NOMO-1 treated with DMSO at 0.1 percent for 48 hours (cell line): ENCODE results near the gene STUB1.
A peak's percentile ranks its signal among the peaks of the same experiment; 100 is the strongest.

ENCODE experiments used
- DNase-seq: peaks from one replicate; lab custom pipeline; 2025; ENCODE audit not compliant: unreplicated experiment; lab: John Stamatoyannopoulos, UW

The STUB1 gene

DNA sequence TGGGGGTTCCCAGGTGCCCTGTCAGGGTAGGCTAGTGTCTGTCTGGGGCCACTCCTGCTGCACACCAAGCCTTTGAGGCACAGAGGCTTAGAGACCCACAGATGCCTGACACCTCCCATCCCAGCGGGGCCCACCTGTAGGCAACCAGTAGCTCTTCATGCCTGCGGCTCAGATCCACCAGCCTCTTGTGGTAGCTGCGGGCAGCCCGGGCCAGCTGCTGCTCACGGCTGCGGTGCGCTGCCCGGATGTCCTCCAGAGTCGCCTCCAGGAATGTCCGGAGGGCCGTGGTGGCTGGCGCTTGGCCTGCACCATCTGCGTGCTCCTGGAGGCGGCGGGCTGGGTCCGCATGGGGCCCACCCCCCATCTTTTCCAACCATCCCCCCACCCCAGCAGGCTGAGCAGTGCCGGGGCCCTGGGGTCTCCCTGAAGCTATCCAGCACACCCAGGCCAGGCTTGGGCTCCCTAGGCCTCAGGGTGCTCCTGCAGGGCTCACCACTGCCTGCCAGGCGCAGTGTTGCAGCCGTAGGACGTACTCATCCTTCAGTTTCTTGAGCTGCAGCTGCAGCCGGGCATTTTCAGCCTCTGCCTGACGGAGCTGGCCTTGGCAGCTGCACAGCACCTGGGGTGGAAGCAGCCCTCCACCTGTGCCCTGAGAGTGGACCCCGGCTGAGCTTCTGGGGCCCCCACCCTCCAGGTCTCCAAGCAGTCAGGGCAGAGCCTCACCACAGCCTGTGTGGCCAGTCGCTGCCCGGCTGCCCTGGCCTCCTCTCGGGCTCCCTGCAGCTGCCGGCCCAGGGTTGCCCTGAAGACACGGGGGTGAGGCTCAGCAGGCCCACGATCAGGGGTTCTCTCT is 44.2 kb downstream of the STUB1 start:
- no peak for DNase-seq

DNA sequence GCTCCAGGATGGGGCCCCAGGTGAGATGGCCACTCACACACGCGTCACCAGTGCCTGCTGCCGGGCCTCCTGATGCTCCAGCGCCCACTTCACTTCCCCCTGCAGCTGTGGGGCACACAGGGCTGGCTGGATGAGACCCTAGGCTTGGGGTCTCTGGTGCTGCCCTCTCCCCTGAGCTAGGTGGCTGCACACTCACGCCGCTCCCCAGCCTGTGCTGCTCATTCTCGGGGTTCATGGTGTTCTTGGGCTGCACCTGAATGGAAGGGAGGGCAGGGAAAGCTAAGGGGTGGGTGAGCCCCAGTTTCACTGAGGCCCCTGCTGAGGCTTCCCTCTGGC is 44.8 kb downstream of the STUB1 start:
- DNase-seq, result no peak

DNA sequence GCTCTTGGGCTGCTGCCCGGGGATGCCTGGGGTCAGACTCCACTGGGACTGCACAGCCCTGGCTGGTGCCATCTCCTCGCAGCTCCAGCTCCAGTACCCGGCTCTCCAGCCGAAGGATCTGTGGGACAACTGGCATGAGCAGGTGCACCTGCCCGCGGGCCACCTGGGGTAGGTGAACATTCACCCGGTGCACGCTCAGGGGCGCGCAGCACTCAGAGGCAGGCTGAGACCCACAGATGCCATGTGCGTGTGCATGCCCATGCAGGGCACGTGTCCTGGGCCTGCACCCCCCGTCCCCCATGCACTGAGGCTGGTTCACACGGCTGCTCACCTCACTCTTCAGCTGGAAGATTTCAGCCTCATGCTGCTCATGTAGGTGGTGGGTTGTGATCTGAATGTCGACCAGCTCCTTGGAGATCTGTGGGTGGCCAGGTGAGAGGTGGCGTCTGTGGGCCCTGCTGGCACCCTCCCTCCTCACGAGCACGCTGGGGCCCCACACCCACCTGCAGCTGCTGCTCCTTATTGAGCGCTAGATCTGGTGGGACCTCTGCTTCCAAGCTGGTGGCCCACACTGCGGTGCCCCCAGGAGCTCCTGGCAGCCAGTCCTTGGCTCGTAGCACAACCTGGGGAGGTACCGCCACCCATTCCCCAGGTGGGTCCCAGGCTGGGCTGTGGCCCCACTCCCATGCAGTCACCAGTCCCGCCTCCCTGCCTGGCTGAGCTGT is 45.4 kb downstream of the STUB1 start:
- no peak for DNase-seq

DNA sequence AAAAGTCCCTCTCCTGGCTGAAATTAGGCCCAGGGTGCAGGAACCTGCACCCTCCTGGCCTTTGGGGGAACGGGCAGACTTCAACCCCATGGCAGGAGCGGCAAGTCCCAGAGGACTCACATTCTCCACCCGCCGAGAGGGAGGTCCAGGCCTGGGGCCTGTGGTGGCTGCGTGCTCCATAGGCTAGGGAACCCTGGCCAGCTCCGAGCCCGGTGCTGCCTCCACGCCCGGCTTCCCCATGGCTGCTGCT is 45.9 kb downstream of the STUB1 start:
- no peak for DNase-seq

DNA sequence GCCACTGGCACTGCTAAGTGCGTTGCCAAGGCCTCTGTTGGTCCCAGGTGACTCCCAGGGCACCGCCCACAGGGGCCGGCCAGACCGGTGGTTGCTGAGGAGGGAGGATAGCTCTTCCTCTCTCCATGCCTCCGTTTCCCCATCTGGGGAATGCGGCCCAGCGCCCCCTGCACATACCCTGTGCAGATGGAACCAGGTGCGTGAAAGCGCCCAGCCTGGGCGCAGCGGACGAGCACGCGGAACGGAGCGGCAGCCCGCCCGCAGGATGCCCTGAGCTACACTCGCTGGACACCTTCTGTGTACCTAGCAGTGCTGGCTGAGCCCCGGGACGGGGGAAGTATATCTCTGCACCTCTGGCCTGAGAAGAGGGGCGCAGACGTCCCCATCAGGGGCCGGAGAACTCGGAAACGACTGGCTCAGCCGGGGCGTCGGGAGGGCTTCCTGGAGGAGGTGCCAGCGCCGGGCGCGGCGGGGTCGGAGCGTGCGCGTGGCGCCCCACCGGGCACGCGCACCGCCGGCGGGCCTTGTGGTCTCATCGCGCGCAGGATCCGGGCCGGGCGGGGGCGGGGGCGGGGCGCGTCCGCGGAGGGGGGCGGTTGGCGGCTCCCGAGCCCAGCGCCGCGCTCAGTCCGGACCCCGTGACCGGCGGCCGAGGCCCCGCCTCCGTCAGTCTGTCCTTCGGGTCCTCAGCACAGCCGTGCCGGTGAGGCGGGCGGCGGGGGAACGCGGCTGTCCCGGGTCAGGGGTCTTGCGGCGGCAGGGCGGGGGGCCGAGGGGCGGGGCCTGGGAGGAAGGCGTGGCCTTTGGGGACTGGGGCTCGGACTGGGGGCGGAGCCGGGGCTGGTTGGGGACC is 46.5 kb downstream of the STUB1 start, which contains the start of the genes CCDC78 and HAGHL:
Gene CCDC78, minus strand, starts transcription at position 6 of the 853 bp plus-strand sequence. CDS start 76 bp downstream, outside the sequence.
Gene HAGHL, plus strand, starts transcription at position 669 of the 853 bp plus-strand sequence. CDS start 404 bp downstream, outside the sequence.
- DNase-seq, result peak; percentile 50

DNA sequence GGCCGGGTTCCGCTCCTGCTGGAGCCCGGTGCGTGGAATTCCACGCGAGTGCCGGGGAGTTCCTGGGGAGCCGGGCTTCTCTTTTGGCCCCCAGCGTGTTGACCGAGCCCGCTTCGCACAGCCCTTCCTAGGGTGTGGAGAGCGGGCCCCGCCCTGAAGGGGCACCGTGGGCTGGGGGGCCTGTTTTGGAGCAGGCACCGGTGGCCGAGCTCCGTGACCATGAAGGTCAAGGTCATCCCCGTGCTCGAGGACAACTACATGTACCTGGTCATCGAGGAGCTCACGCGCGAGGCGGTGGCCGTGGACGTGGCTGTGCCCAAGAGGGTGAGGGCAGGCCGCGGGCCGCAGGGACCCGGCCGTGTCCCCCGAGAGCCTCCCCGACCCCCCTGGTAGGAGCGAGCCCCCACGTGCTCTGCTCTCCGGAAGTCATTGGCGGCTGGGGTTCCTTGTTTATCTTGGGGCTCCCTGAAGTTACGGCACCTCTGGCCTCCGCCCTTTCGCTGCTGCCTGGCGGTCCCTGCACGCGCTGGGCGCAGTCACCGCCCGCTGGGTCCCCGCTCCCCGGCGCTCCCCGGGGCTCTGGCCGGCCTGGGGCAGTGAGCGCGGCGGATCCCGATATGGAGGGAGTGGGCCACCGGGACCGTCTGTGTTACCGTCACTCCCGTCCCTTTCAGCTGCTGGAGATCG is 47.2 kb downstream of the STUB1 start:
- peak; percentile 25 for DNase-seq

DNA sequence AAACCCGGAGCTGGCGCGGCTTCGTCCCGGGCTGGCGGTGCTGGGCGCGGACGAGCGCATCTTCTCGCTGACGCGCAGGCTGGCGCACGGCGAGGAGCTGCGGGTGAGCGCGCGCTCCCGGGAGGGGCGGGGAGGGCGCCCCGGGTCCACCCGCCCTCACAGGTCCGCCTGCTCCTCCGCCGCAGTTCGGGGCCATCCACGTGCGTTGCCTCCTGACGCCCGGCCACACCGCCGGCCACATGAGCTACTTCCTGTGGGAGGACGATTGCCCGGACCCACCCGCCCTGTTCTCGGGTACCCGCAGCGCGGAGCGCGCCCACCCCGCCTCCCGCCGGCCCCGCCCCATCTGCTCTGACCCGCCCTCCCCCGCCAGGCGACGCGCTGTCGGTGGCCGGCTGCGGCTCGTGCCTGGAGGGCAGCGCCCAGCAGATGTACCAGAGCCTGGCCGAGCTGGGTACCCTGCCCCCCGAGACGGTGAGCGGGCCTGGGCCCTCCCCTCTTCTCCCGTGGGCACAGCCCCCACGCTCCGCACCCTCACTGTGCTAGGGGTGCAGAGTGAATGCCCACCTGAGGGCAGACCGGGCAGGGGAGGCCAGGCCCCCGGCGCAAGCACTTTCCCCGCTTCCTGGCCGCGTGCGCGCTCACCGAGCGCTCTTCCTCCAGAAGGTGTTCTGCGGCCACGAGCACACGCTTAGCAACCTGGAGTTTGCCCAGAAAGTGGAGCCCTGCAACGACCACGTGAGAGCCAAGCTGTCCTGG is 48.1 kb downstream of the STUB1 start:
- peak; percentile 51 for DNase-seq

DNA sequence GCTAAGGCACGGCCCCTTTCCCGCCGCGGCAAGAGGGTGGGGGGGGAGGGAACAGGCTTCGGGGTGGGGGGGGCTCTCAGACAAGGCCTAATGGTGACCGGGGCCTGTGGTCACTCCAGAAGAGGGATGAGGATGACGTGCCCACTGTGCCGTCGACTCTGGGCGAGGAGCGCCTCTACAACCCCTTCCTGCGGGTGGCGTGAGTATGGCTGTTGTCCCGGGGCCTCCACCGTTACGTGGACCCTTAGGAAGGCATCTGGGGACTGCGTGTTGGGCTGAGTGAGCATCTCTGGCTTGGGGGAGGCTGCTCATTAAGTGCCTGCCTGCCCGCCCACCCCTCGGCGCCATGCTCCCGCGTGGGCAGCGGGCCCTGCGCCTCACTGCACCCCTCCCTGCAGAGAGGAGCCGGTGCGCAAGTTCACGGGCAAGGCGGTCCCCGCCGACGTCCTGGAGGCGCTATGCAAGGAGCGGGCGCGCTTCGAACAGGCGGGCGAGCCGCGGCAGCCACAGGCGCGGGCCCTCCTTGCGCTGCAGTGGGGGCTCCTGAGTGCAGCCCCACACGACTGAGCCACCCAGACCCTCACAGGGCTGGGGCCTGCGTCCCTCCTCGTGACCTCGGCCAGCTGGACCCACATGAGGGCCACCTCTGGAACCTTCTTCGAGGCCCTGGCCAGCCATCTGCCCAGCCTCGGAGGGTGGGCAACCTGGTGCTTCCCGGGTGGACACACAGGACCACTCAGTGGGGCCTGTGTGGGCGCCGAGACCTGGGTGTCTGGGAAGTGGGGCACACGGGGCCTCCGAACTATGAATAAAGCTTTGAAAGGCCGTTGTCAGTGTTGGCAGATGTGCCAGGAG is 48.9 kb downstream of the STUB1 start:
- no peak for DNase-seq

DNA sequence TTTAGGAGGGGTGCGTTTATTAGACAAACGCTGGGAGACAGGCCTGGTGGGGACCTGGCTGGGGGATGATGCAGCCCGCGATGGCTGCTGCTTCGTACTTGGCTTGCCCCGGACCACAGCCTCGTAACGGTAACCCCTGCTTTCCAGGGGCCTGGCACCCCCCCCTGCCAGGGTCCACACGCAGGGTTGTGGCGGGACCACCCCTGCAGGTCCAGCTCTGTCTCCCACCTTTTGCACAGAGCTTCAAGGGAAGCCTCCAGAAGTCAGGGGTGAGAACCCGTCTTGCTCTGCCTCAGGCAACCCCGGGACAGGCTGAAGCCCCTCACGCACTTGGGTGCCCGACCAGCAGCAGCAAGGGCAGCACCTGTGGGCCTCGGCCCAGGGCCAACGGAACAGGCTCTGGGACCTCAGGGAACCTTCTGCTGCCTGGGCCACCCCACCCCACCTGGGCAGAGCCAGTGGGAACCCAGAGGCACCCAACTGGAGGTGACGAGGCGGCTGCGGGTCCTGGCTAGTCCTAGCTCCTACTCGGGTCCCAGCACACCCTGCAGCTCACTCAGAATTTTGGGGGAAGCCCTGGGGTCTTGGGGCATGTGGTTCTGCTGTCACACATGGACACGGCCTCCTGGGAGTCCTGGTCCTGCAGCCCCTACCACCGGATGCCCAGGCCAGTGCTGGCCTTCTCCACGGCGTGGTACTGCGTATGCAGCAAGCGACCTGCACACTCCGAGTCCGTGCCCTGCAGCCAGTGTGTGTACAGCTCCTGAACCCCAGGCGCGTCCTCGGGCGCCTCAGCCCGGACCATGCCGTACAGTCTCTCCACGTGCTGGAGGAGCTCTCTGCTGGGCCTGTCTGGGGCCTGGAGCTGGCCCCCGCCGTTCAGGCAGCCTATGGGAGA is 49.8 kb downstream of the STUB1 start:
- no peak for DNase-seq

DNA sequence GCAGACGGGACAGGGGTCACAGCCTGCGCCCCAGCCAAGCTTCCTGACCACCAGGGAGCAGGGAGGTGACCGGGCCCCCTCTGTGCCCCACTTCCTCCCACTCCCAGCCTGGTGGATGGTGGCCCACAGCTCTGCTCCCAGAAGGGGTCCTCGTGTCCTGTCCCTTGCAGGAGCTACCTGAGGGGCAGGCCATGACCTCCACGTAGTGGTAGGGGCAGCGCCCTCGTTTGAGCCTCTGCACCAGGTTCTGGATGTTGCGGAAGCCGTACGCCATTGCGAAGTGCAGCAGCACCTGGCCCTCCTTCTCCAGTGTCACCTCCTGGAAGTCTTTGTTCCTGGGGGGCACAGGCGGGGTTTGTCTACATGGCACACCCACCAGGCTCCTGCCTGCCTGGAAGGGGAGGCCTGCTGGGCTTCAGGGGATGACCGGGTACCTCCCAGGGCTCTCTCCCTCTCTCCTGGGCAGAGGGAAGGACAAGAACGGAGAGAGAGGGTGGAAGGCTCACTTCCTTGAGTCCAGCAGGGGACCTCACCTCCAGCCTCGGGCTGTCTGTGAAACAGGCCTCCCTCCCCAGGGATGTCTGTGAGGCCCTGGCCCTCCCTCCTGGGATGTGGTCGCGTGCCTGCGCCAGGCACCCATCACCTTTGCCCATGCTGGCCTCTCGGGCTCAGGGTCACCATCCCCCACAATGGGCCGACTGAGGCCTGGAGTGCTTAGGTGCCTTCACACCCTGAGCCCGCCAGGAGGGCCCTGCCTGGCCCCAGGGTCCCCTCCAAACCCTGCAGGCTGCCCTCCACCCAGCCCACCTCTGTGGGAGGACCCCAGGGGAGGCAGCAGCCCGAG is 50.7 kb downstream of the STUB1 start:
- DNase-seq, result no peak

DNA sequence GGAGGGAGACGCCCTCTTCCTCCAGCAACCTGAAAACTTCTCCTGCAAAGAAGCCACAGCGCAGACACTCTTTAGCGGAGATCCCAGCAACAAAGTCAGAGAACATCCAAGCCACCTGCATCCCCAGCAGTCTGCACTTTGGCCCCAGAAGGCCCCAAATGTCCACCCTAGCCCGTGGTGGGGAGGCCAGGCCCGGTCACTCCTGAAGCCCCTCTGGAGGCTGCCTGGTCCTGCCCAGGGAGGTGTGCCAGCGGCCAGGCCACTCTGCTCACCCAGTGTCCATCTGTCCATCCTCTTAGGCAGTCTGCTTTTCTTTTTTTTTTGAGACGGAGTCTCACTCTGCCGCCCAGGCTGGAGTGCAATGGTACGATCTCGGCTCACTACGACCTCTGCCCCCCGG is 52.1 kb downstream of the STUB1 start:
- DNase-seq, result no peak
